Activated T-cell treated with anti-CD3 and anti-CD28 coated beads for 1 hour (primary cell): ENCODE measurements around the gene SYTL2.

Experiments used
- DNase-seq: peaks from one replicate; pipeline ENCODE4 v3.0.0-alpha.2; 2020; ENCODE audit warnings: low read depth

SYTL2 gene

GRCh38 chr11:85762226-85762625 lies 48.7 kb downstream of the SYTL2 start:
- no peak for DNase-seq

GRCh38 chr11:85759915-85760314 lies 51.0 kb downstream of the SYTL2 start:
- no peak for DNase-seq

- DNase-seq, result no peak
These were observed 52.4 kb downstream of the SYTL2 start for GRCh38 chr11:85758480-85759039.

GRCh38 chr11:85758026-85758425 lies 52.9 kb downstream of the SYTL2 start:
- DNase-seq, result no peak

GRCh38 chr11:85756401-85757200 lies 54.3 kb downstream of the SYTL2 start:
- DNase-seq, result no peak

GRCh38 chr11:85755701-85756100 lies 55.2 kb downstream of the SYTL2 start:
- DNase-seq, result no peak

GRCh38 chr11:85755285-85755684 lies 55.7 kb downstream of the SYTL2 start:
- DNase-seq, result no peak

- DNase-seq, result peak; percentile 70
These were observed 57.9 kb downstream of the SYTL2 start for GRCh38 chr11:85752890-85753581.

GRCh38 chr11:85752201-85752889 lies 58.6 kb downstream of the SYTL2 start:
- DNase-seq, result no peak

GRCh38 chr11:85751724-85752123 lies 59.2 kb downstream of the SYTL2 start:
- DNase-seq, result no peak

- no peak for DNase-seq
These were observed 60.3 kb downstream of the SYTL2 start for GRCh38 chr11:85750646-85751045.

GRCh38 chr11:85749884-85750283 lies 61.1 kb downstream of the SYTL2 start:
- no peak for DNase-seq

GRCh38 chr11:85749287-85749834 lies 61.6 kb downstream of the SYTL2 start:
- DNase-seq, result no peak

GRCh38 chr11:85748455-85748891 lies 62.5 kb downstream of the SYTL2 start:
- no peak for DNase-seq

GRCh38 chr11:85746670-85747069 lies 64.3 kb downstream of the SYTL2 start:
- no peak for DNase-seq

- DNase-seq, result no peak
These were observed 65.3 kb downstream of the SYTL2 start for GRCh38 chr11:85745626-85746025.

- no peak for DNase-seq
These were observed 68.1 kb downstream of the SYTL2 start for GRCh38 chr11:85742873-85743275.

- DNase-seq, result no peak
These were observed 68.6 kb downstream of the SYTL2 start for GRCh38 chr11:85742348-85742747.

GRCh38 chr11:85740481-85741400 lies 70.2 kb downstream of the SYTL2 start:
- DNase-seq, result no peak

- DNase-seq, result no peak
These were observed 73.2 kb downstream of the SYTL2 start for GRCh38 chr11:85737738-85738137.

- no peak for DNase-seq
These were observed 75.0 kb downstream of the SYTL2 start for GRCh38 chr11:85735876-85736460.
